Dendritic cell treated with granulocyte-macrophage colony-stimulating factor and Interleukin-4, amounts not matched to agents 40 ng/mL and 50 ng/mL, for 4 days (primary cell): ENCODE results near the gene STMN3.
"Not testable (repeated sequence)": the region's sequence is repeated elsewhere in the genome, so short reads cannot be mapped to it uniquely, and the experiment has no call there.

Experiments used
- H3K27ac Mint-ChIP-seq: one replicate; pipeline ENCODE4 v1.8.0; 2022; ENCODE audit warnings: mild to moderate bottlenecking, mixed read lengths
- H3K27me3 Mint-ChIP-seq: one replicate; pipeline ENCODE4 v1.8.0; 2022; ENCODE audit warnings: mild to moderate bottlenecking, mixed read lengths
- H3K36me3 Mint-ChIP-seq: one replicate; pipeline ENCODE4 v1.8.0; 2022; ENCODE audit warnings: low read depth, mixed read lengths
- H3K4me1 Mint-ChIP-seq: one replicate; pipeline ENCODE4 v1.8.0; 2022; ENCODE audit warnings: low read depth, mixed read lengths
- H3K4me3 Mint-ChIP-seq: one replicate; pipeline ENCODE4 v1.8.0; 2022; ENCODE audit warnings: mild to moderate bottlenecking, moderate library complexity, mixed read lengths
- H3K9me3 Mint-ChIP-seq: one replicate; pipeline ENCODE4 v1.8.0; 2022; ENCODE audit warnings: mixed read lengths
- intact Hi-C: fragments of 100-400 bp; cut with micrococcal nuclease; formaldehyde crosslinking; loops from one replicate; pipeline ENCODE4 v1.15.0; 2022

The STMN3 gene

DNA sequence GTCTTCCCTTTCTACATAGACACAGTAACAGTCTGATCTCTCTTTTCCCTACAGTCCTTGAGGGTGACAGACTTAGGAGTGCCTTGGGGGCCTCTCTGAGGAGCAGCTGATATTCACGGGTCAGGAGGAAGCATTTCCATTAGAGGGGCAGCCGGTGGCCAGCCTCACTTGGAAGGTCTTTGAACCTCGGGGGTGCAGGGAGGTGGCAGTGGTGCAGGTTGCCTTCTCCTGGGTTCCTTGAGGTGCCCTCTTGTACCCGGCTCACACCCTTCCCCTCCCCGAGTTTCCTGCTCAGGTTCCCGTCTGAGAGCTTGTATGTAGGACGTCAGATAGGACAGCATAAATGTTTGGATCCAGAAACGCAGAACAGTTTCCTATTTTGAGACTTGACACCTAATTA, 7.4 kb upstream of the STMN3 start:
- Mint-ChIP-seq H3K4me1 (peaks cover 41% of the 10 kb centered on the region), H3K4me3 (no peak overlapping the region), H3K27ac (no peak overlapping the region), H3K36me3 (peaks cover 78% of the 10 kb centered on the region), H3K27me3 (no peaks in the 10 kb centered on the region), H3K9me3 (no peaks in the 10 kb centered on the region)
- intact Hi-C loops = no loop called here

GRCh38 chr20:63660174-63660573, 7.0 kb upstream of the STMN3 start:
- H3K4me3 Mint-ChIP-seq, H3K27me3 Mint-ChIP-seq, H3K9me3 Mint-ChIP-seq, intact Hi-C loops, H3K27ac Mint-ChIP-seq: not testable (repeated sequence)
- peaks cover 41% of the 10 kb centered on the region for H3K4me1 Mint-ChIP-seq
- peaks cover 74% of the 10 kb centered on the region for H3K36me3 Mint-ChIP-seq

GRCh38 chr20:63659370-63659769, 6.1 kb upstream of the STMN3 start:
- Mint-ChIP-seq H3K9me3 (no peaks in the 10 kb centered on the region), H3K4me1 (peaks cover 41% of the 10 kb centered on the region), H3K27me3 (peaks cover 9% of the 10 kb centered on the region), H3K36me3 (peaks cover 66% of the 10 kb centered on the region), H3K27ac (peak overlapping the region; percentile 99), H3K4me3 (peak overlapping the region; percentile 96)
- intact Hi-C loops = loop anchor here (2.0 kb wide), 1 partner anchor 27 kb away; no protein-coding TSS in a partner anchor

DNA sequence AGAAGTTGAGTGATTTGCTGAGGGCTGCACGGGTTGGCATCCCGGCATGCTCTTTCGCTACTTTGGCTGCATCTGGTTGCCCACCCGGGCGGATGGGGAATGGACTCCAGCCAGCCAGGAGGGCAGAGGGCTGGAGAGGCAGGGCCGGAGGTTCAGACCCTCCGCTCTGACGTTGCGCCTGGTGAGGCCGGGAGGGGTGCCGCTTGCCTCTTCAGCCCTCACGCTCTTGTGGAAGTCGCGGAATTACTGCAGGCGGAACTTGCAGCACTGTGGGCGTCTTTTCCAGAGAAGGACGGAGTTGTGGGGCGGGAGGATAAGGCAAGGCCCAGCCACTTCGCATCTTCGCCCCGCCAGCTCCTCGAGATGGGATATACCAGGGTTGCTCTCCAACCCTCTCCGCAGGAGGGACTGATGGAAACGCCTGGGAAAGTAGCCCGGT, 5.5 kb upstream of the STMN3 start:
- intact Hi-C loops = loop anchor here (2.0 kb wide), 1 partner anchor 28 kb away; no protein-coding TSS in a partner anchor
- Mint-ChIP-seq H3K27ac (peak overlapping the region; percentile 99), H3K36me3 (peaks cover 60% of the 10 kb centered on the region), H3K4me3 (peak overlapping the region; percentile 96), H3K9me3 (no peaks in the 10 kb centered on the region), H3K4me1 (peaks cover 46% of the 10 kb centered on the region), H3K27me3 (peaks cover 14% of the 10 kb centered on the region)

GRCh38 chr20:63657937-63658748, 4.9 kb upstream of the STMN3 start, which contains the start of gene RTEL1:
Gene RTEL1 (plus strand): TSS chr20:63658312. CDS start chr20:63659403, 1,091 bp downstream.
- H3K27ac Mint-ChIP-seq = peak within 1 kb of the TSS; percentile 99
- H3K9me3 Mint-ChIP-seq = no peaks in the 10 kb centered on the region
- peaks cover 19% of the 10 kb centered on the region for H3K27me3 Mint-ChIP-seq
- H3K4me3 Mint-ChIP-seq = peak within 1 kb of the TSS; percentile 96
- intact Hi-C loops = loop anchor here (2.0 kb wide), 1 partner anchor 29 kb away; no protein-coding TSS in a partner anchor
- H3K36me3 Mint-ChIP-seq = peaks cover 53% of the 10 kb centered on the region
- peaks cover 52% of the 10 kb centered on the region for H3K4me1 Mint-ChIP-seq

DNA sequence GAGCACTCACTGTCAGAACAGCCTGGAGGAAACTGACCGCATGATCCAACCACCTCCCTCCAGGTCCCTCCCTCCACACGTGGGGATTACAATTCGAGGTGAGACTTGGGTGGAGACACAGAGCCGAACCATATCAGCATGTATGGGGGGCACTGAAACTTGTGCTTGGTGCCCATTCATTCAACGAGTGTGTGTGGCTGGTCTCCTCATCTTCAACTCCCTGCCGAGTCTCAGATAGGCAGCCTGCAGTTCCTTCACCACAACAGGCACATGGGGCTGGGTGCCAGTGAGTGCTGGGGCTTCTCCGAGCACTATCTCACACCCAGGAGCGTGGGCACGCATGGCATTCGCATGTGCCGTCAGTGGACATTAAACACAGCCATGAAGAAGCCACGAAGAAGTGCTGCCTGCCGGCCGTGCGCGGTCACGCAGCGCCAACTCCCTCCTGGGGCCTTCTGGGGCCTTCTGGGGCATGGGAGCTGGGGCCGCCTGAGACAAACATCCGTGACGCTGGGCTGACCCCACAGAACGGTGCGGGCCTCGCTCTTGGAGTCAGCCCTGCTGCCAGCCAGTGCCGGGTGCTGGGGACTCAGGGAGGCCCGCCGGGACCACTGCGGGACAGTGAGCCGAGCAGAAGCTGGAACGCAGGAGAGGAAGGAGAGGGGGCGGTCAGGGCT, 4.2 kb upstream of the STMN3 start:
- H3K36me3 Mint-ChIP-seq = peaks cover 46% of the 10 kb centered on the region
- H3K4me3 Mint-ChIP-seq = peak overlapping the region; percentile 96
- peaks cover 49% of the 10 kb centered on the region for H3K4me1 Mint-ChIP-seq
- intact Hi-C loops = no loop called here
- no peaks in the 10 kb centered on the region for H3K9me3 Mint-ChIP-seq
- H3K27ac Mint-ChIP-seq = peak overlapping the region; percentile 99
- H3K27me3 Mint-ChIP-seq = peaks cover 21% of the 10 kb centered on the region

DNA sequence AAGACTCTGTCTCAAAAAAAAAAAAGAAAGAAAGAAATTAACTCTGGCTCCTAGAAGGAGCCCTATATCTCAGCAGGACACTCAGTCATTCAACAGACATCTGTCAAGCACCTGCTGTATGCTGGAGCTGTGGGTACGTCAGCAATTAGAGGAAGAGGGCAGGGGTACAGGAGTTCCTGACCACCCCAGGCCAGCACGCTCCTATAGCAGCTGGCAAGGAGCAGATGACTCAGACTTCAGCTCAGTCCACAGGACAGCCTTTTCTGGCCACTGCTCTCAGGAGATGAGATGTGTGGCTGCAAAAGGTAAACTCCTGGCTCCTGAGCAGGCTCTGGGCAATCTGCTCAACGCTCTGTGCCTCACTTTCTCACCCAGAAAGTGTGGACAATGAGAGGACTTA, 3.2 kb upstream of the STMN3 start:
- Mint-ChIP-seq H3K9me3 (no peaks in the 10 kb centered on the region), H3K4me1 (peaks cover 48% of the 10 kb centered on the region), H3K27ac (no peak overlapping the region), H3K27me3 (peaks cover 29% of the 10 kb centered on the region), H3K36me3 (peaks cover 36% of the 10 kb centered on the region), H3K4me3 (no peak overlapping the region)
- intact Hi-C loops = no loop called here

DNA sequence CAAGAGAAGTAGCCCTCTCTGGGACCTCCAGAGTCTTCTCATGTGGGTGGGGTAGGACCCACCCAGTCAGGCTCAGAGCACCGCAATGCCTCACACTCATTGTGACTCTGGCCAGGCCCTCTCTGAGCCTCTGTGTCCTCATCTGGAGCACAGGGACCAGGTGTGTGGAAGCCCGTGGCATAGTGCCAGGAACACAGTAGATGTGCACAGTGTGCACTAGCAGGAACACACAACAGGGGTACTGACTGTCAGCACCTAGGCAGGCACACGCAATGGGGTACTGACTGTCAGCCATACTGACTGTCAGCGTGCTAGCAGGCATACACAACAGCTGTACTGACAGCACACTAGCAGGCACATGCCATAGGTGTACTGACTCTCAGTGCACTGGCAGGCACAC, 2.0 kb upstream of the STMN3 start:
- peaks cover 36% of the 10 kb centered on the region for H3K27me3 Mint-ChIP-seq
- intact Hi-C loops = no loop called here
- H3K9me3 Mint-ChIP-seq = no peaks in the 10 kb centered on the region
- H3K36me3 Mint-ChIP-seq = peaks cover 24% of the 10 kb centered on the region
- no peak overlapping the region for H3K4me3 Mint-ChIP-seq
- no peak overlapping the region for H3K27ac Mint-ChIP-seq
- peaks cover 45% of the 10 kb centered on the region for H3K4me1 Mint-ChIP-seq

- intact Hi-C loops = no loop called here
- peaks cover 13% of the 10 kb centered on the region for H3K36me3 Mint-ChIP-seq
- no peaks in the 10 kb centered on the region for H3K9me3 Mint-ChIP-seq
- no peak overlapping the region for H3K27ac Mint-ChIP-seq
- H3K4me1 Mint-ChIP-seq = peaks cover 33% of the 10 kb centered on the region
- H3K4me3 Mint-ChIP-seq = peak overlapping the region; percentile 46
- peaks cover 36% of the 10 kb centered on the region for H3K27me3 Mint-ChIP-seq
Measured at GRCh38 chr20:63653974-63654668, 897 bp upstream of the STMN3 start.

DNA sequence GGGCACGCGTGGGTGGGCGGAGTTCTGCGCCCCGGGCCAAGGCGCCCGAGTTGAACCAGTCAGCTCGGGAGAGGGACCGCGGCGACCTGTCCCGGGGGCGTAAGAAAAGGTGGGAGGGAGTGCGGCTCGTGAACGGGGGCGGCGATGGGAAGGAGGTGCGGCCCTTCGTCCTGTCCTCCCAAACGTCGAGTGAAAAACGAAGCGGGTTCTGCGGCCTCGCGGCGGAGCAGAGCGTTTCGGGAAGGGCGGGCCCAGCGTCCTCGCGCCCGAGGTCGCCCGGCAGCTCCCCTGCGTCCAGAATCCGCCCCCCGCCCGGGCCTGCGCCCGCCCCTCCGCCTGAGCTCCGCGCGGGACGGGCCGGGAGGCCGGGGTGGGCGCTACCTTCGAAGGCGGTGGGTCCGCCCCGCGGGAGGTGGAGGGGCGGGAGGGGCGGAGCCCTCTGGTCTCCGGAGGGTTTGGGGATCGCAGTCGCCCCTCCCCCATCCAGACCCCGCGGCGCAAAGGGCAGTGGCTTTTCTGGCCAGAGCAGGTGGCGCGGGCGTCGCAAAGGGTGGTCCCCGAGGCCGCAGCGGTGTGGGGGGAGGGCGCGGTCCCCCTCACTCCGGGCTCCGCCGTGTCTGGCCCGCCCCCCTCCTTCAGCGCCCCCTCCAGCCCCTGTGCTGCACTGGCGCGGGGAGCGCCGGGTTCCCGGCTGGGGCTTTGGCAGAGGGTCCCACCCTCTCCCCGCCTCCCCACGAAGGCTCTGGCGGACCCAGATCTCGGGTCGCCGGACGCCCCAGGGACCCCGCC, 838 bp downstream of the STMN3 start:
- Mint-ChIP-seq H3K27me3 (peaks cover 38% of the 10 kb centered on the region), H3K36me3 (no peaks in the 10 kb centered on the region), H3K4me3 (peak overlapping the region; percentile 59), H3K27ac (no peak overlapping the region), H3K9me3 (no peaks in the 10 kb centered on the region), H3K4me1 (peaks cover 22% of the 10 kb centered on the region)
- intact Hi-C loops = no loop called here

DNA sequence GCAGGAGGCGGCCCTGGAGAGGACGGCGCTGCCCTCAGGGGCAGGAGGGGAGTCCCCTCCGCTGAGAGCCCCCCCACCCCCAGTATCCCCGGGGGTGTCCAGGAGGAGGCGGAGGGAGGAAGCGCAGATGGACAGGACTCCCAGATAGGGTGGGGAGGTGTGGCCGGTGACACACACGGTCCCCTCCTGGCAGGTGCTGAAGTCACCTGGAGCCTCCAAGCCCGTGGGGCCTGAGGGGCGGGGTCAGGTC, 1.4 kb downstream of the STMN3 start:
- Mint-ChIP-seq H3K4me3 (peak overlapping the region; percentile 59), H3K36me3 (no peaks in the 10 kb centered on the region), H3K27me3 (peaks cover 38% of the 10 kb centered on the region), H3K4me1 (peaks cover 20% of the 10 kb centered on the region), H3K27ac (no peak overlapping the region), H3K9me3 (no peaks in the 10 kb centered on the region)
- intact Hi-C loops = no loop called here

DNA sequence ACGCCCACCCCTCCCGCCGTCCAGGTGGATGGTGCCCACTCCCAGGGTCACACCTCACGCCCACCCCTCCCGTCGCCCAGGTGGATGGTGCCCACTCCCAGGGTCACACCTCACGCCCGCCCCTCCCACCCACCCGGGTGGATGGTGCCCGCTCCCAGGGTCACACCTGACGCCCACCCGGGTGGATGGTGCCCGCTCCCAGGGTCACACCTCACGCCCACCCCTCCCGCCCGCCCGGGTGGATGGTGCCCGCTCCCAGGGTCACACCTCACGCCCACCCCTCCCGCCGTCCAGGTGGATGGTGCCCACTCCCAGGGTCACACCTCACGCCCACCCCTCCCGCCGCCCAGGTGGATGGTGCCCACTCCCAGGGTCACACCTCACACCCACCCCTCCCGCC, 2.7 kb downstream of the STMN3 start:
- Mint-ChIP-seq H3K4me1 (peaks cover 20% of the 10 kb centered on the region), H3K27me3 (peaks cover 43% of the 10 kb centered on the region)
- H3K27ac Mint-ChIP-seq, intact Hi-C loops, H3K9me3 Mint-ChIP-seq, H3K4me3 Mint-ChIP-seq, H3K36me3 Mint-ChIP-seq: not testable (repeated sequence)

DNA sequence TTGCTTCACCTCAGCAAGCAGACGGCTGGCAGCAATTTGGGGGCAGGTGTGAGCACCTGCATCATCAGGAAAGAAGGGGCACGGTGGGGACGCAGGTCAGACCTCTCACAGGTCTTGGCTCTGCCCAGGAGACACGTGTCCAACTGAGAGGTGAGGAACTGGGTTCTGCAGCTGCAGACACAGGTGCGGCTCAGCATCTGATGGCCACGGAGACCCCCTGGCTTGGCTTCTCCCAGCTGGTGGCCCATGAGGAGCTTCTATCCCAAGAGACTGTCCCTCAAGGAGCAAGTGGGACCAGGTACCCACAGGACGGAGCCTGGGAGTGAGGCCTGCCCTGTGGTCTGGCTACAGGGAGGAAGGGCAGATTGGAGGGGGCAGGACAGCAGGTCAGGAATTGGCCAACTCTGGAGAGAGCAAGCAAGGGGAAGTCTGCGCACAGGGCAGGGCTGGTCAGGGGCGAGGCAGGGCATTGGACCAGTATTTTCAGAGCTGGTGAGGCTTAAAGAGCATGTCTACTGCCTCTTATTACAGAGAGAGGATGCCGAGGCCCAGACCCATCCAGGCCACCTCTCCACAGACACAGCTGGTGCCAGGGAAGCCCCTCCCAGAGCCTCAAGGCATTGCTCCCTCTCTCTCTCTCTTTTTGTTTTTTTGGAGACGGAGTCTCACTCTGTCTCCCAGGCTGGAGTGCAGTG, 4.2 kb downstream of the STMN3 start:
- Mint-ChIP-seq H3K4me3 (no peak overlapping the region), H3K4me1 (peaks cover 18% of the 10 kb centered on the region), H3K36me3 (no peaks in the 10 kb centered on the region), H3K27ac (no peak overlapping the region), H3K27me3 (peaks cover 36% of the 10 kb centered on the region), H3K9me3 (no peaks in the 10 kb centered on the region)
- intact Hi-C loops = no loop called here
